ENCODE results near the gene TENM3. TPM values are rescaled to one million over a fixed set of nuclear protein-coding genes. Genes with fewer than 3 reads are reported as not detected.

TENM3 gene
- total and polyA plus RNA-seq, 2 of the 8 experiments (the other 6 are each of a cell fraction or from before 2014, with no cell fraction given): 36.9 to 69.3 TPM

GRCh38 chr4:182258441-182259000 is 15.3 kb downstream of the TENM3 start (continued):
- TF ChIP-seq CHD7 (IDR thresholded peaks at IDR 0.05; ENCODE audit: insufficient replicate concordance, low read length) (peak; percentile 47), POU5F1 (IDR thresholded peaks at IDR 0.05; ENCODE audit: low read depth, low read length) (peak; percentile 41; the same call in 1 of the 2 replicates), BRCA1 (IDR thresholded peaks at IDR 0.05; ENCODE audit: low read depth, low read length) (no peak)
